K562 (cell line): ENCODE data around the gene GRIK2. TPM values are rescaled to one million over a fixed set of nuclear protein-coding genes. Genes with fewer than 3 reads are reported as not detected.

Experiments
- ATAC-seq: fragments of 200-7000 bp; cut with Tn5 transposase; 3 replicates; pipeline ENCODE4 v1.9.1; 2020; ENCODE audit warnings: moderate library complexity
- BruUV-seq: library from RNA; stranded (reverse); fragments of 400-500 nt; replicated peaks from 2 replicates; lab custom pipeline; 2021; lab: Mats Ljungman, UMichigan
- CTCF ChIA-PET: fragments of 300-600 bp; formaldehyde crosslinking; extraction: SDS; loops from one replicate; lab custom pipeline; 2021; ENCODE audit warnings: low intra/inter-chr PET ratio; lab: Yijun Ruan, JAX
- POLR2A ChIA-PET: fragments of 300-600, 350-650 bp; sonication (Branson Sonifier 250); formaldehyde crosslinking; extraction: SDS; loops from one replicate; lab custom pipeline; 2021; ENCODE audit warnings: antibody characterized with exemption, inconsistent platforms; lab: Yijun Ruan, JAX
- DNase-seq, 4 experiments: peaks; one replicate each; pipeline versions ENCODE4 v3.0.0 to v3.0.0-alpha.2; 2011 to 2018; ENCODE audit warnings: low spot score in 3 of 4, mixed read lengths in 3 of 4; ENCODE audit errors: extremely low read depth in 1 of 4
- FAIRE-seq: peaks from 2 replicates; lab custom pipeline; 2011; peaks lifted over from hg19 to GRCh38; lab: Jason Lieb, UNC
- H2AFZ ChIP-seq: 2 replicates; pipeline ENCODE4 v1.6.0; 2011; ENCODE audit warnings: low read depth, low read length, control low read depth, inconsistent platforms
- H3K27ac ChIP-seq: fragments of 200-600 bp; 3 replicates; pipeline ENCODE4 v1.8.0; 2011; ENCODE audit warnings: low read depth, mild to moderate bottlenecking, control low read depth, inconsistent platforms, low read length, moderate library complexity, mixed read lengths; ENCODE audit errors: extremely low read depth
- H3K27me3 ChIP-seq, 2 experiments: fragments of 300-600 bp in 1 of 2; 2 replicates in 1 of 2; 3 replicates in 1 of 2; pipeline versions ENCODE4 v1.6.0 to v1.8.0; 2011; ENCODE audit warnings: inconsistent platforms in 2 of 2, low read length in 2 of 2, mild to moderate bottlenecking in 1 of 2, mixed read lengths in 1 of 2, moderate library complexity in 1 of 2; ENCODE audit not compliant: control insufficient read depth in 2 of 2, insufficient read depth in 2 of 2
- H3K36me3 ChIP-seq: fragments of 300-600 bp; 3 replicates; pipeline ENCODE4 v1.8.0; 2011; ENCODE audit warnings: mild to moderate bottlenecking, low read length, inconsistent platforms; ENCODE audit not compliant: control insufficient read depth, insufficient read depth
- H3K4me1 ChIP-seq, 2 experiments: fragments of 200-600 bp in 1 of 2; replicated peaks in 1 of 2; 2 replicates in 1 of 2; 3 replicates in 1 of 2; pipeline versions ENCODE4 v1.5.1 to v1.8.0; 2011; ENCODE audit warnings: inconsistent platforms in 2 of 2, low read length in 2 of 2, mild to moderate bottlenecking in 1 of 2, mixed read lengths in 1 of 2, moderate library complexity in 1 of 2; ENCODE audit not compliant: control insufficient read depth in 2 of 2, insufficient read depth in 2 of 2
- H3K4me2 ChIP-seq: 2 replicates; pipeline ENCODE4 v1.6.1; 2011; ENCODE audit warnings: low read length, control low read depth, inconsistent platforms, mixed read lengths; ENCODE audit not compliant: insufficient read depth
- H3K4me3 ChIP-seq: fragments of 200-600 bp; sonication (generic), shearing (Covaris generic); 2 replicates; pipeline ENCODE4 v1.5.1; 2016; ENCODE audit warnings: control low read depth, inconsistent platforms
- H3K79me2 ChIP-seq: fragments of 200-600 bp; 3 replicates; pipeline ENCODE4 v1.8.0; 2011; ENCODE audit warnings: low read length, inconsistent platforms; ENCODE audit not compliant: control insufficient read depth, insufficient read depth
- H3K9ac ChIP-seq, 2 experiments: 2 replicates each; pipeline versions ENCODE4 v1.6.0 to v1.6.1; 2011; ENCODE audit warnings: low read depth in 2 of 2, low read length in 2 of 2, control low read depth in 1 of 2, inconsistent platforms in 1 of 2, mild to moderate bottlenecking in 1 of 2, mixed read lengths in 1 of 2; ENCODE audit not compliant: insufficient read depth in 1 of 2
- H3K9me1 ChIP-seq: one replicate; pipeline ENCODE4 v1.6.0; 2011; ENCODE audit warnings: inconsistent platforms, mild to moderate bottlenecking, low read length, moderate library complexity; ENCODE audit not compliant: control insufficient read depth, insufficient read depth
- H3K9me3 ChIP-seq: replicated peaks from 2 replicates; pipeline ENCODE4 v1.5.1; 2011; ENCODE audit warnings: low read depth, low read length, inconsistent platforms; ENCODE audit not compliant: control insufficient read depth, insufficient read depth
- H4K20me1 ChIP-seq: replicated peaks from 2 replicates; pipeline ENCODE4 v1.6.1; 2011; ENCODE audit warnings: low read length, inconsistent platforms, mixed read lengths; ENCODE audit not compliant: control insufficient read depth, insufficient read depth
- ASH1L ChIP-seq: fragments of 450-650 bp; IDR thresholded peaks from 2 replicates; pipeline ENCODE4 v1.6.1; 2018; ENCODE audit warnings: borderline replicate concordance, mild to moderate bottlenecking, low read depth; ENCODE audit not compliant: partially characterized antibody
- BCL6 ChIP-seq: fragments of 250-450 bp; sonication (Bioruptor Pico); IDR thresholded peaks from 2 replicates; pipeline ENCODE4 v1.4.0; 2020
- FOSL1 ChIP-seq: fragments of 200-800 bp; sonication (Bioruptor generic); conservative IDR thresholded peaks from 2 replicates; pipeline ENCODE4 v1.6.1; 2016; ENCODE audit warnings: missing genetic modification characterization, missing compliant biosample characterization
- L3MBTL2 ChIP-seq: fragments of 450-650 bp; IDR thresholded peaks from 2 replicates; pipeline ENCODE4 v1.6.1; 2016; ENCODE audit warnings: mild to moderate bottlenecking, moderate library complexity
- ZBTB43 ChIP-seq: sonication (generic); formaldehyde crosslinking; IDR thresholded peaks from 2 replicates; pipeline ENCODE4 v1.8.0; 2023; ENCODE audit warnings: mild to moderate bottlenecking, missing genetic modification reagents
- ZNF239 ChIP-seq: fragments of 250-450 bp; sonication (Bioruptor Pico); IDR thresholded peaks from 2 replicates; pipeline ENCODE4 v1.4.0; 2020; ENCODE audit warnings: mild to moderate bottlenecking
- ZNF561 ChIP-seq: fragments of 450-650 bp; formaldehyde crosslinking; conservative IDR thresholded peaks from 2 replicates; pipeline ENCODE4 v1.4.0; 2020; ENCODE audit warnings: mild to moderate bottlenecking, moderate library complexity
- WGBS: fragments of 100-300 bp; shearing (Covaris generic); methylation state at CpG from one replicate; pipeline ENCODE4 v1.1.6; 2016; ENCODE audit warnings: low coverage, mixed read lengths; ENCODE audit not compliant: insufficient coverage; ENCODE audit errors: missing lambda C conversion rate; 5-methylcytosine and 5-hydroxymethylcytosine counted together
- in situ Hi-C: fragments of 300-500 bp; cut with MboI; formaldehyde crosslinking; loops from 4 replicates; pipeline ENCODE4 v1.15.0; 2018; ENCODE audit warnings: inconsistent platforms, mixed read lengths
- intact Hi-C: fragments of 100-400 bp; cut with micrococcal nuclease; formaldehyde crosslinking; loops from 2 replicates; pipeline ENCODE4 v1.14.2; 2022
- polyA plus RNA-seq, 8 experiments: library from polyadenylated mRNA; depleted of rRNA in 4 of 8; stranded (reverse) in 5 of 8; unstranded in 3 of 8; fragments of >200 nt; fragmentation: Nextera tagmentation in 2 of 8; fragmentation: Illumina TruSeq in 1 of 8; extraction: Ambion mirVana in 2 of 8; extraction: Trizol in 1 of 8; gene quantifications; 2 replicates each; pipeline versions ENCODE4 v1.2.1 to v1.2.3, GENCODE V29; 2011 to 2014; ENCODE audit warnings: inconsistent platforms in 1 of 8, missing spikeins in 1 of 8
- total RNA-seq, 7 experiments: library from RNA; depleted of rRNA in 6 of 7; stranded (reverse); fragments of >200 nt in 6 of 7; fragmentation: Illumina TruSeq in 2 of 7; extraction: Trizol in 2 of 7; gene quantifications; 2 replicates each; pipeline versions ENCODE4 v1.2.1 to v1.2.3, GENCODE V29; 2011 to 2021; ENCODE audit warnings: low replicate concordance in 1 of 7

The GRIK2 gene
- total and polyA plus RNA-seq, 9 of the 15 experiments (the other 6 are each of a cell fraction or from before 2014, with no cell fraction given) = not detected

- no peaks in the 10 kb centered on the region for H3K27me3 ChIP-seq
- TF ChIP-seq ZNF239 (CRISPR knock-in tag) = no peak
- TF ChIP-seq L3MBTL2 = no peak
- no peak for TF ChIP-seq FOSL1 (tag)
- no peak for TF ChIP-seq ZBTB43 (CRISPR knock-in tag)
- no peak for TF ChIP-seq BCL6 (CRISPR knock-in tag)
- no peak for TF ChIP-seq ASH1L
- no peak for TF ChIP-seq ZNF561 (CRISPR knock-in tag)
- no peak for DNase-seq
- H3K36me3 ChIP-seq = no peaks in the 10 kb centered on the region
- 0% methylated on average over 1 of the region's 1 CpG for WGBS
- intact Hi-C loops = no loop called here
- no TSS peak for BruUV-seq
- H3K9me1 ChIP-seq = no peaks in the 10 kb centered on the region
- no peaks in the 10 kb centered on the region for H4K20me1 ChIP-seq
- no peak for ATAC-seq
- no peaks in the 10 kb centered on the region for H3K9me3 ChIP-seq
- H3K9ac ChIP-seq = no peak overlapping the region
- no peak overlapping the region for H2AFZ ChIP-seq
- ChIA-PET CTCF (no interaction called here), POLR2A (no interaction called here)
- FAIRE-seq = no peak
- in situ Hi-C loops = no loop called here
- no peaks in the 10 kb centered on the region for H3K79me2 ChIP-seq
- H3K4me3 ChIP-seq = no peak overlapping the region
- no peak overlapping the region for H3K4me2 ChIP-seq
- no peaks in the 10 kb centered on the region for H3K4me1 ChIP-seq
- no peak overlapping the region for H3K27ac ChIP-seq
Observed at GRCh38 chr6:101435038-101435437, 41.5 kb downstream of the GRIK2 start.
